Measurements from ENCODE around the gene RAF1.
"Not testable (repeated sequence)": the region's sequence is repeated elsewhere in the genome, so short reads cannot be mapped to it uniquely, and the experiment has no call there.

The RAF1 gene

GRCh38 chr3:12638105-12638504, 25.8 kb downstream of the RAF1 start:
- peak; percentile 19 for DNase-seq (ENCODE audit: low spot score)

GRCh38 chr3:12633108-12633507, 30.8 kb downstream of the RAF1 start:
- no peak for DNase-seq (ENCODE audit: low spot score)

GRCh38 chr3:12632523-12632922, 31.4 kb downstream of the RAF1 start:
- DNase-seq (ENCODE audit: low spot score): no peak

GRCh38 chr3:12630843-12631242, 33.1 kb downstream of the RAF1 start:
- DNase-seq (ENCODE audit: low spot score): not testable (repeated sequence)

- no peak for DNase-seq (ENCODE audit: low spot score)
These were observed 33.6 kb downstream of the RAF1 start for GRCh38 chr3:12630292-12630691.

GRCh38 chr3:12629560-12629959, 34.4 kb downstream of the RAF1 start:
- peak; percentile 44 for DNase-seq (ENCODE audit: low spot score)

GRCh38 chr3:12628813-12629212, 35.1 kb downstream of the RAF1 start:
- DNase-seq (ENCODE audit: low spot score): no peak

GRCh38 chr3:12627370-12627769, 36.5 kb downstream of the RAF1 start:
- no peak for DNase-seq (ENCODE audit: low spot score)

GRCh38 chr3:12624964-12625363, 39.0 kb downstream of the RAF1 start:
- DNase-seq (ENCODE audit: low spot score): not testable (repeated sequence)

- no peak for DNase-seq (ENCODE audit: low spot score)
These were observed 39.9 kb downstream of the RAF1 start for GRCh38 chr3:12624056-12624455.

- no peak for DNase-seq (ENCODE audit: low spot score)
These were observed 41.6 kb downstream of the RAF1 start for GRCh38 chr3:12622335-12622734.

- no peak for DNase-seq (ENCODE audit: low spot score)
These were observed 43.2 kb downstream of the RAF1 start for GRCh38 chr3:12620729-12621128.

- DNase-seq (ENCODE audit: low spot score): no peak
These were observed 43.6 kb downstream of the RAF1 start for GRCh38 chr3:12620305-12620704.

- no peak for DNase-seq (ENCODE audit: low spot score)
These were observed 45.5 kb downstream of the RAF1 start for GRCh38 chr3:12618426-12618825.

- DNase-seq (ENCODE audit: low spot score): no peak
These were observed 48.7 kb downstream of the RAF1 start for GRCh38 chr3:12615266-12615665.

GRCh38 chr3:12613250-12613649, 50.7 kb downstream of the RAF1 start:
- no peak for DNase-seq (ENCODE audit: low spot score)

GRCh38 chr3:12612514-12613226, 51.2 kb downstream of the RAF1 start:
- DNase-seq (ENCODE audit: low spot score): no peak

GRCh38 chr3:12611117-12611516, 52.8 kb downstream of the RAF1 start:
- DNase-seq (ENCODE audit: low spot score): no peak

GRCh38 chr3:12608376-12608775, 55.5 kb downstream of the RAF1 start:
- DNase-seq (ENCODE audit: low spot score): no peak

- no peak for DNase-seq (ENCODE audit: low spot score)
These were observed 59.9 kb downstream of the RAF1 start for GRCh38 chr3:12603969-12604368.

- peak; percentile 19 for DNase-seq (ENCODE audit: low spot score)
These were observed 62.8 kb downstream of the RAF1 start for GRCh38 chr3:12601072-12601471.

- no peak for DNase-seq (ENCODE audit: low spot score)
These were observed 65.0 kb downstream of the RAF1 start for GRCh38 chr3:12598890-12599289.

- DNase-seq (ENCODE audit: low spot score): no peak
These were observed 70.4 kb downstream of the RAF1 start for GRCh38 chr3:12593473-12593872.

- DNase-seq (ENCODE audit: low spot score): no peak
These were observed 71.8 kb downstream of the RAF1 start for GRCh38 chr3:12591997-12592715.

Data from GM03348 (cell line).